Activated CD4-positive, alpha-beta T cell treated with anti-CD3 and anti-CD28 coated beads, Interleukin-2, Interleukin-4, amounts not matched to agents 100 ng/mL and 50 ng/mL, durations not matched to agents 16 hours and 8 hours (primary cell): ENCODE measurements around the gene MED16.
"Not testable (repeated sequence)": the region's sequence is repeated elsewhere in the genome, so short reads cannot be mapped to it uniquely, and the experiment has no call there.

Experiments used
- DNase-seq: peaks from one replicate; pipeline ENCODE4 v3.0.0-alpha.2; 2020; ENCODE audit warnings: low spot score

The MED16 gene

GRCh38 chr19:889662-890295 lies 3.2 kb downstream of the MED16 start:
- no peak for DNase-seq

GRCh38 chr19:888581-889385 lies 4.2 kb downstream of the MED16 start:
- no peak for DNase-seq

GRCh38 chr19:887599-887998 lies 5.4 kb downstream of the MED16 start:
- DNase-seq, result no peak

GRCh38 chr19:887072-887471 lies 5.9 kb downstream of the MED16 start:
- DNase-seq, result no peak

GRCh38 chr19:885536-886224 lies 7.3 kb downstream of the MED16 start:
- DNase-seq, result no peak

GRCh38 chr19:884420-885211 lies 8.4 kb downstream of the MED16 start:
- no peak for DNase-seq

- DNase-seq, result no peak
These were observed 9.3 kb downstream of the MED16 start for GRCh38 chr19:883661-884211.

GRCh38 chr19:882871-883497 lies 10.0 kb downstream of the MED16 start:
- DNase-seq, result no peak

- no peak for DNase-seq
These were observed 11.5 kb downstream of the MED16 start for GRCh38 chr19:881385-882071.

- no peak for DNase-seq
These were observed 13.1 kb downstream of the MED16 start for GRCh38 chr19:879711-880438.

- not testable (repeated sequence) for DNase-seq
These were observed 14.0 kb downstream of the MED16 start for GRCh38 chr19:878751-879561.

GRCh38 chr19:877992-878660 lies 14.9 kb downstream of the MED16 start:
- DNase-seq, result not testable (repeated sequence)

- DNase-seq, result no peak
These were observed 16.1 kb downstream of the MED16 start for GRCh38 chr19:876780-877314.

GRCh38 chr19:876089-876488 lies 16.9 kb downstream of the MED16 start:
- DNase-seq, result no peak

GRCh38 chr19:875265-875879 lies 17.6 kb downstream of the MED16 start:
- DNase-seq, result no peak

- no peak for DNase-seq
These were observed 19.4 kb downstream of the MED16 start for GRCh38 chr19:873561-874041.

- DNase-seq, result peak; percentile 78
These were observed 19.9 kb downstream of the MED16 start for GRCh38 chr19:873084-873483.
